Colonic mucosa (tissue), 4 donors: ENCODE results near the gene KRT83. TPM values are rescaled to one million over a fixed set of nuclear protein-coding genes. Genes with fewer than 3 reads are reported as not detected.

Source experiments
- DNase-seq: peaks from one replicate; pipeline ENCODE4 v3.0.0-alpha.2; 2020
- H3K27ac ChIP-seq: fragments of 200-600 bp; one replicate; pipeline ENCODE4 v1.8.0; 2021
- H3K27me3 ChIP-seq: fragments of 200-600 bp; one replicate; pipeline ENCODE4 v1.8.0; 2021
- H3K36me3 ChIP-seq: fragments of 200-600 bp; one replicate; pipeline ENCODE4 v1.8.0; 2021
- H3K4me1 ChIP-seq: fragments of 200-600 bp; one replicate; pipeline ENCODE4 v1.8.0; 2021; ENCODE audit warnings: mild to moderate bottlenecking
- H3K4me3 ChIP-seq: fragments of 200-600 bp; one replicate; pipeline ENCODE4 v1.8.0; 2021
- H3K9ac ChIP-seq, 2 donors: one replicate each; pipeline ENCODE4 v1.7.0; 2013; ENCODE audit warnings: control low read depth in 2 of 2, low read depth in 2 of 2, low read length in 2 of 2
- H3K9me3 ChIP-seq: fragments of 200-600 bp; one replicate; pipeline ENCODE4 v1.8.0; 2021
- CTCF ChIP-seq: fragments of 200-600 bp; IDR thresholded peaks from one replicate; pipeline ENCODE4 v1.8.0; 2022; ENCODE audit warnings: antibody characterized with exemption, mild to moderate bottlenecking
- intact Hi-C: fragments of 100-400 bp; cut with DNase I; formaldehyde crosslinking; loops from one replicate; pipeline ENCODE4 v1.14.1; 2022
- total RNA-seq, 2 donors: library from RNA; stranded (reverse); fragmentation: NEBNext Ultra II Directional in 1 of 2; extraction: Animal tissue kit (Norgen Biotek cat#: 25700) in 1 of 2; gene quantifications; one replicate each; pipeline ENCODE4 v1.2.1, GENCODE V29; 2021
- donor health status: healthy.
- donor health status: DM: no; HTN: no; CAD: no.
- donor health status: DM: no; HTN: no; CAD: no.

Gene KRT83
- total RNA-seq, 2 donors from 2014 or later = not detected

- Histone ChIP-seq H3K9me3 (no peaks in the 10 kb centered on the region), H3K9ac (no peak overlapping the region), H3K36me3 (no peaks in the 10 kb centered on the region), H3K4me3 (no peak overlapping the region), H3K27me3 (no peaks in the 10 kb centered on the region), H3K4me1 (no peaks in the 10 kb centered on the region), H3K27ac (no peak overlapping the region)
- no peak for TF ChIP-seq CTCF
- intact Hi-C loops = no loop called here
- DNase-seq = no peak
Observed at GRCh38 chr12:52266514-52266913, 54.7 kb downstream of the KRT83 start.

- Histone ChIP-seq H3K4me1 (no peaks in the 10 kb centered on the region), H3K27ac (no peak overlapping the region), H3K9me3 (no peaks in the 10 kb centered on the region), H3K36me3 (no peaks in the 10 kb centered on the region), H3K9ac (no peak overlapping the region), H3K4me3 (no peak overlapping the region), H3K27me3 (no peaks in the 10 kb centered on the region)
- DNase-seq = no peak
- intact Hi-C loops = no loop called here
- TF ChIP-seq CTCF = no peak
Observed at GRCh38 chr12:52264435-52264825, 56.8 kb downstream of the KRT83 start.

Other genes with a start within 250 kb of the KRT83 start
- under 1 TPM; 0.30 to 0.58 TPM for gene SMIM41, start 241.7 kb downstream of the KRT83 start, total RNA-seq
- gene KRT80, start 129.4 kb downstream of the KRT83 start, total RNA-seq = 1 to 10 TPM in 1 of 2 donors, under 1 TPM in 1; 0.66 to 4.9 TPM
- 1 to 10 TPM; 2.1 to 4.0 TPM for gene KRT7, start 88.2 kb downstream of the KRT83 start, total RNA-seq
- under 1 TPM in 1 of 2 donors, not detected in 1; 0.16 TPM for gene KRT86, start 46.8 kb downstream of the KRT83 start, total RNA-seq
- gene KRT81, start 29.9 kb downstream of the KRT83 start, total RNA-seq = under 1 TPM in 1 of 2 donors, not detected in 1; 0.77 TPM
- gene KRT85, start 46.1 kb upstream of the KRT83 start, total RNA-seq = not detected
- not detected for gene KRT84, start 64.3 kb upstream of the KRT83 start, total RNA-seq
- not detected for gene KRT82, start 84.9 kb upstream of the KRT83 start, total RNA-seq
- under 1 TPM in 1 of 2 donors, not detected in 1; 0.10 TPM for gene KRT75, start 113.0 kb upstream of the KRT83 start, total RNA-seq
- 1 to 10 TPM in 1 of 2 donors, under 1 TPM in 1; 0.13 to 1.4 TPM for gene KRT6B, start 130.7 kb upstream of the KRT83 start, total RNA-seq
- not detected for gene KRT6C, start 152.4 kb upstream of the KRT83 start, total RNA-seq
- not detected for gene KRT6A, start 171.9 kb upstream of the KRT83 start, total RNA-seq
- gene KRT5, start 199.0 kb upstream of the KRT83 start, total RNA-seq = not detected
- gene KRT71, start 231.7 kb upstream of the KRT83 start, total RNA-seq = not detected